ENCODE results near the gene GHITM.
"Not testable (repeated sequence)": the region's sequence is repeated elsewhere in the genome, so short reads cannot be mapped to it uniquely, and the experiment has no call there.

The GHITM gene

GRCh38 chr10:84135836-84136235 is 3.5 kb upstream of the GHITM start:
- no peak overlapping the region for H3K4me3 ChIP-seq (ENCODE audit: low read depth, low read length)
- TF ChIP-seq, protein P1, sequence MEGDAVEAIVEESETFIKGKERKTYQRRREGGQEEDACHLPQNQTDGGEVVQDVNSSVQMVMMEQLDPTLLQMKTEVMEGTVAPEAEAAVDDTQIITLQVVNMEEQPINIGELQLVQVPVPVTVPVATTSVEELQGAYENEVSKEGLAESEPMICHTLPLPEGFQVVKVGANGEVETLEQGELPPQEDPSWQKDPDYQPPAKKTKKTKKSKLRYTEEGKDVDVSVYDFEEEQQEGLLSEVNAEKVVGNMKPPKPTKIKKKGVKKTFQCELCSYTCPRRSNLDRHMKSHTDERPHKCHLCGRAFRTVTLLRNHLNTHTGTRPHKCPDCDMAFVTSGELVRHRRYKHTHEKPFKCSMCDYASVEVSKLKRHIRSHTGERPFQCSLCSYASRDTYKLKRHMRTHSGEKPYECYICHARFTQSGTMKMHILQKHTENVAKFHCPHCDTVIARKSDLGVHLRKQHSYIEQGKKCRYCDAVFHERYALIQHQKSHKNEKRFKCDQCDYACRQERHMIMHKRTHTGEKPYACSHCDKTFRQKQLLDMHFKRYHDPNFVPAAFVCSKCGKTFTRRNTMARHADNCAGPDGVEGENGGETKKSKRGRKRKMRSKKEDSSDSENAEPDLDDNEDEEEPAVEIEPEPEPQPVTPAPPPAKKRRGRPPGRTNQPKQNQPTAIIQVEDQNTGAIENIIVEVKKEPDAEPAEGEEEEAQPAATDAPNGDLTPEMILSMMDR (IDR thresholded peaks at IDR 0.05; ENCODE audit: insufficient read depth, low read depth, low read length, missing control alignments): no peak
- no peak for DNase-seq (ENCODE audit: low read depth)

GRCh38 chr10:84137811-84138210 is 1.5 kb upstream of the GHITM start:
- no peak for DNase-seq (ENCODE audit: low read depth)
- TF ChIP-seq, protein P1 (IDR thresholded peaks at IDR 0.05; ENCODE audit: insufficient read depth, low read depth, low read length, missing control alignments): no peak

DNA sequence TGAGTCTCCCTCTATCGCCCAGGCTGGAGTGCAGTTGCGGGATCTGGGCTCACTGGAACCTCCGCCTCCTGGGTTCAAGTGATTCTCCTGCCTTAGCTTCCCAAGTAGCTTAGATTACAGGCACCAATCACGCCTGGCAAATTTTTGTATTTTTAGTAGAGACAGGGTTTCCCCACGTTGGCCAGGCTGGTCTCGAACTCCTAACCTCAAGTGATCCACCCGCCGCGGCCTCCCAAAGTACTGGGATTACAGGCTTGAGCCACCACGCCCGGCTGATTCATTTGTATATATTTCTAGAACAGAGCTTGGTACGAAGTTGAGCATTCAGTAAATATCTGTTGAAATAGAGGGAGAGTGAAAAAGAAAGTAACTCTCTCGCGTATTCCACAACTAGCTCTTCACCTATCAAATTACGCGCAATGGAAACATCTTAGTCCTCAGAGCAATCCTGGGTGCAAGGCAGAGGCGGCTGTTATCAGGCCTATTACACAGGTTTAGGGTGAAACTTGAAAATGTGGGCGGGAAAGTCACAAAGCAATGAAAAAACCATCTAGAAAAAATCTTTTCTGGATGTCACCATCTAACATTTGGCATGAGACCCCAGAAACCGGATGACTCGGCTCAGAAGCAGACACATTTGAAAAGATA is 707 bp upstream of the GHITM start:
- DNase-seq (ENCODE audit: low read depth): no peak
- TF ChIP-seq, protein P1 (IDR thresholded peaks at IDR 0.05; ENCODE audit: insufficient read depth, low read depth, low read length, missing control alignments): no peak

More at GRCh38 chr10:84137811-84138210, 1.5 kb upstream of the GHITM start:
- H3K4me3 ChIP-seq (ENCODE audit: low read depth, low read length): no peak overlapping the region

GRCh38 chr10:84140036-84140379 is 699 bp downstream of the GHITM start:
- TF ChIP-seq, protein P1 (IDR thresholded peaks at IDR 0.05; ENCODE audit: insufficient read depth, low read depth, low read length, missing control alignments): no peak
- DNase-seq (ENCODE audit: low read depth): peak; percentile 40
- H3K4me3 ChIP-seq (ENCODE audit: low read depth, low read length): peak overlapping the region; percentile 97

More for the DNA sequence above, 707 bp upstream of the GHITM start:
- peak overlapping the region; percentile 54 for H3K4me3 ChIP-seq (ENCODE audit: low read depth, low read length)

DNA sequence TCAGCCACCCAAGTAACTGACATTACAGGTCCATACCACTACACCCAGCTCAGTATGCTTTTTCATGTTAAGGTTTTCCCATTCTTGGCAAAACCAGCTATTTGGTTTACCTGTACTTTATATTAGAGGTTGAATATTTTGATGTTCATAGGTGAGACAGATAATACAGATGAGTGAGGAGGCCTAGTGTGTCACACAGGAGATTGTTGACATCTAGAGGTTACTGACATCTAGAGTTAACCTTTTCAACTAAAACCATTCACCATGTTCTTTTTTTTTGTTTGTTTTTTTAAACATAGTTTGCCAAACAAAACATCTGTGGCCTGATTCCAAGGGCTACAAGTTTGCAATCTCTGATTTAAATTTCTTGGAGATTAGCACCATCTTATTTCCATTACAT is 8.0 kb downstream of the GHITM start:
- no peak for DNase-seq (ENCODE audit: low read depth)
- TF ChIP-seq, protein P1 (IDR thresholded peaks at IDR 0.05; ENCODE audit: insufficient read depth, low read depth, low read length, missing control alignments): no peak
- H3K4me3 ChIP-seq (ENCODE audit: low read depth, low read length): no peak overlapping the region

DNA sequence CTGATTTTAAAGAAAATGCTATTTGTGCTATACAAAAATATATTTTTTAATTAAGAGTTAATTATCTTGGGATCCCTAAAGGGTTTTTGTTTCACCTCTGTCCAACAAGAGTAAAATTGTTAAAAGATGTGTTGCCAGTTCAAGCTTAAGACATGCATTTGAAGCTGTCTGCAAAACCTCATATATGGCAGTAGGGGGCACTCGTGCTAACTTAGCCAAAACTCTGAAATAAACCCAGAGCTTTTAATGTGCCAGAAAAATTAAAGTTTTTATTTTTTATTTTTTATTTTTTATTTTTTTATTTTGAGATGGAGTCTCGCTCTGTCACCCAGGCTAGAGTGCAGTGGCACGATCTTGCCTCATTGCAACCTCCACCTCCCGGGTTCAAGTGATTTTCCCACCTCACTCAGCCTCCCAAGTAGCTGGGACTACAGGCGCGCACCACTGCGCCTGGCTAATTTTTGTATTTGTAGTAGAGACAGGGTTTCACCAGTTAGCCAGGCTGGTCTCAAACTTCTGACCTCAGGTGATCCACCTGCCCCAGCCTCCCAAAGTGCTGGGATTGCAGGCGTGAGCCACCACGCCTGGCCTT is 8.8 kb downstream of the GHITM start:
- H3K4me3 ChIP-seq (ENCODE audit: low read depth, low read length): not testable (repeated sequence)
- TF ChIP-seq, protein P1 (IDR thresholded peaks at IDR 0.05; ENCODE audit: insufficient read depth, low read depth, low read length, missing control alignments): peak; percentile 73
- peak; percentile 67 for DNase-seq (ENCODE audit: low read depth)

DNA sequence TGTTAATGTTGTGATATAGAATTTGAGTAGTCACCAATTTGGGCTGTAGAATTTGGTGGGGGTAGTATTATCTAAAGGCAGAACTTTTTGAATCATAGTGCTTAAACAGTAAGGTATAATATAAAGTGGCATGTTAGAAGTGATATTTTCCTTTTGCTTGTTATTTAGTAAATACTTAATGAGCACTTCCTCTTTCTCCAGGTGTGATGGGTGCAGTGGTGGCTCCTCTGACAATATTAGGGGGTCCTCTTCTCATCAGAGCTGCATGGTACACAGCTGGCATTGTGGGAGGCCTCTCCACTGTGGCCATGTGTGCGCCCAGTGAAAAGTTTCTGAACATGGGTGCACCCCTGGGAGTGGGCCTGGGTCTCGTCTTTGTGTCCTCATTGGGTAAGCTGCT is 10.5 kb downstream of the GHITM start:
- H3K4me3 ChIP-seq (ENCODE audit: low read depth, low read length): no peak overlapping the region
- TF ChIP-seq, protein P1 (IDR thresholded peaks at IDR 0.05; ENCODE audit: insufficient read depth, low read depth, low read length, missing control alignments): no peak
- no peak for DNase-seq (ENCODE audit: low read depth)

All from GM12865 (cell line).